ENCODE data around the gene CENPVL2.
A peak's percentile ranks its signal among the peaks of the same experiment; 100 is the strongest.
"Not testable (repeated sequence)": the region's sequence is repeated elsewhere in the genome, so short reads cannot be mapped to it uniquely, and the experiment has no call there.

Gene CENPVL2

DNA sequence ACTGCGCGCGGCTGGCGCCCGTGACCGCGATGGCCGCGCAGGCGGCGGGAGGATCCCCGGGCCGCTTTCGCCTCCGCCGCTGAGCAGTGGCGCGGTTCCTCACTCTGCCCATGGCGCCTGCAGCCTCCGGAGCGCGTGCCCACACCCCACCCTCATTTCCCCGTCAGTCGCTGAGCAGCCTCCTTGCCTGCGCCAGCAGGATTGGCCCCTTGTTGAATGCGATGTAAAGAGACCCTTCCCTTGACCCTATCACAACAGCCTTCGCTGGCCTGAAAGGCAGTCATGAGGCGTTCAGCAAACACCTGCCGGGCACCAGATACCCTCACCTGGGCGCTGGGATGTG lies at the start of gene CENPVL2:
TSS of gene CENPVL2 (minus strand) at position 112 of the 343 bp plus-strand sequence. CDS start at position 112, 0 bp downstream.
- not testable (repeated sequence) for DNase-seq (ENCODE audit: low read depth in 2 of 3, low spot score in 1 of 3)

- DNase-seq (ENCODE audit: low read depth in 2 of 3, low spot score in 1 of 3) = no peak
Measured at GRCh38 chrX:51728202-51728601, 45.6 kb upstream of the CENPVL2 start.

DNA sequence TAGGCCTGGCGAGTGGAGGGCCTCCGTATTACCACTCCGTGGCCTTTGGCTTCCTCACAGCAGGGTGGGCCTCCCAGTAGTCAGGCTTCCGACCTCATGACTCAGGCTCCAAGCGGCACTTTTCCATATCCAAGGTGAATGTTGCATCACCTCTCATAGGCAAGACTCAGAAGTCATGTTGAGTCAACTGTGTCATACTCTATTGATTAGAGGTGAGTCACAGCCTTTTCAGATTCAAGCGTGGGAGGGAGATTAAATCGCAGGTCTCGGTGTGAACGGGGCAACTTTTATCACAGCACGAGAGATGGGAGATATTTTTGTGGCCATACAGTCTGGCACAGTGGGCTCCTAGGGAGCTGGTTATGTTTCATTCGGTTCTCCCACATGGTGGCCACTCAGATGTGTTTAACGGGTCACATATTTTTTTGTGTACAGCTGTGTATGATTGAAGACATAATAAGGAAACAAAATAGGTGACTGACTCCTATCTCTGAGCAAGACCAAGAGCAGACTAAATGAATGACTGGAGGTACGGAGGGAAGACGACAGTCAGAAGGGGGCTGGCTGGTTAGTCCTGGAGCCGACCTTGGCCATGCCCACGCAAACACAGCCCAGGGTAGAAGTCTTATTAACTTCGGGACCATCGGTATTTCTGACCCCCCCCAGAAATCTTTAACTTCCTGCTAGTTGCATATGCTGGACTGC lies 30.5 kb upstream of the CENPVL2 start:
- not testable (repeated sequence) for DNase-seq (ENCODE audit: low read depth in 2 of 3, low spot score in 1 of 3)

- not testable (repeated sequence) for DNase-seq (ENCODE audit: low read depth in 2 of 3, low spot score in 1 of 3)
Measured at GRCh38 chrX:51710277-51711164, 27.9 kb upstream of the CENPVL2 start, which contains the start of gene CENPVL1. CENPVL1 (plus strand) TSS chrX:51710512; CDS start chrX:51710512, 0 bp downstream.

DNA sequence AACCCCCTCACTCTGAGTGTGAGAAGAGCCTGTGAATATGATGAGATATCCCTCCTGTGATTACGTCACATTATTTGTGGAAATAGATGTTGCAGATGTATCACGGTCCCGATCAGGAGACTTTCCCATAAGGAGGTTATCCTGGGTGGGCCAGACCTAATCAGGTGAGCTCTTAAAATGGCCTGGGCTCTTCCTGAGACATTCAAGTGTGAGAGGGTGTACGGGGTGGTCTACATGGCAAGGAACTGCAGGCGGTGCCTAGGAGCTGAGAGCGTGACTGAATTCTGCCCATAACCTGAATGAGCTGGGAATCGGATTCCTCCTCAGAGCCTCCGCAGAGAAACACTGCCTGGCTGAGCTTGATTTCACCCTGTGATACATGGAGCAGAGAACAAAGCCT lies 14.8 kb upstream of the CENPVL2 start:
- DNase-seq (ENCODE audit: low read depth in 2 of 3, low spot score in 1 of 3) = no peak

DNA sequence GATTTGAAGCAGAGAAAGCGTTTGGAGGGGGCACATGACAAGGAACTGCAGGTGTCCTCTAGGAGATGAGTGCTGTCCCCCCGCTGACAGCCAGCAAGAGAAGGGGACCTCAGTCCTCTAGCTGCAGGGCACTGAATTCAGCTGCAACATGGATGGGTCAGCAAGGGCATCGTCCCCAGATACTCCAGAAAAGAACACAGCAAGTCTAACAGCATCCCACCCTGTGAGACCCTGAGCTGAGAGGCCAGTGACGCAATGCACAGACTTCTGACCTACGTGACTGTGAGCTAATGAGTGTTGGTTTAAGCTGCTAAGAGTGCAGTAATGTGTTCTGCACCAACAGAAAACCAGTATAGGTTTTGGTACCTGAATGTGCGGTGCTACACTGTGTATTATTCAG lies 11.6 kb upstream of the CENPVL2 start:
- DNase-seq (ENCODE audit: low read depth in 2 of 3, low spot score in 1 of 3) = no peak

GRCh38 chrX:51681808-51682719 lies 567 bp downstream of the CENPVL2 start:
- not testable (repeated sequence) for DNase-seq (ENCODE audit: low read depth in 2 of 3, low spot score in 1 of 3)

- not testable (repeated sequence) for DNase-seq (ENCODE audit: low read depth in 2 of 3, low spot score in 1 of 3)
Measured at GRCh38 chrX:51679689-51680433, 2.8 kb downstream of the CENPVL2 start.

GRCh38 chrX:51665981-51666380 lies 16.6 kb downstream of the CENPVL2 start:
- DNase-seq (ENCODE audit: low read depth in 2 of 3, low spot score in 1 of 3) = no peak

DNA sequence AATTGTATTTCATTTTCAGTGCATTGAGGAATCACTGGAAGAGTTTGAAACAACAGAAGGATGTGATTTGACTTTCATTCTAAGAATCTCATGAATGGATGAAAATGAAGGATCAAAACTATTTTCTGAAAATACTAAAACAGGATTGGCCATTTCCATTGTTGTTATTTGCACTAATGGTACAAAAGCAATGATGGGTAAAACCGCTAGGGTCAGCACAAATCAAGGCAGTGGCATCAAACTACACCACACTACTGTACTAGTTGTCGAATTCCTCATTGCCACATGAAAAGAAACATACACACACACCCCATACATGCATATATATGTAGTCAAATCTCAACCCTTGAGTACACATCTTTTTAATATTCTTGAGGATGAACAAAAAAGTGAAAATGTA lies 39.3 kb downstream of the CENPVL2 start:
- DNase-seq (ENCODE audit: low read depth in 2 of 3, low spot score in 1 of 3) = no peak

DNA sequence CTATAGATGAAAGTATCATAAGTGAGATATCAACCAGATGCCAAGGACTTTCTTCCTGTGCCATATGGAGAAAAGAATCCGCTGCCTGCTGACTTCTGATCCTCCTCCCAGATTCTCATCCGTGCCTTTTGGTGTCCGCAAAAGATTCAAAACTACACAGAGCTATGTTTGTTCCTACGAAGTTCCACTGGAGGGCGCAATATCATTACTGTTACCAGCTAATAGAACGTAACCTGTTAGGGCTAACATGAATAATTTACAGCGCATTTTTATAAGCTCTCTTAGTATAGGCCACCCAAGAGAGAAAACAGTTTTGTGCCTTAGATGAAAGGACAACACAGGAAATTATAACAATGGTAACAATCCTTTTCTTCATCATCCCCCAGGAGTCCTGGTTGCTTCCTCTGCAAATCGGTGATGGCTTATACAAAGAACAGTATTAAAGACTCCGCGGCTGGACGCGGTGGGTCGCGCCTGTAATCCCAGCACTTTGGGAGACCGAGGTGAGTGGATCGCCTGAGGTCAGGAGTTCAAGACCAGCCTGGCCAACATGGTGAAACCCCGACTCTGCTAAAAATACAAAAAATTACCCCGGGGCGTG lies 41.1 kb downstream of the CENPVL2 start:
- peak in 1 of 3 donors; percentile 16 for DNase-seq (ENCODE audit: low read depth in 2 of 3, low spot score in 1 of 3)

GRCh38 chrX:51636511-51636910 lies 46.1 kb downstream of the CENPVL2 start:
- DNase-seq (ENCODE audit: low read depth in 2 of 3, low spot score in 1 of 3) = not testable (repeated sequence)

All from stimulated activated CD4-positive, alpha-beta T cell treated with anti-CD3 and anti-CD28 coated beads, Interleukin-12 subunit alpha, Interleukin-12 subunit beta, amount 100 ng/mL, for 48 hours (primary cell).